ENCODE results near the gene NFIC.
"Not testable (repeated sequence)": the region's sequence is repeated elsewhere in the genome, so short reads cannot be mapped to it uniquely, and the experiment has no call there.

Gene NFIC

GRCh38 chr19:3411636-3412035 is 45.3 kb downstream of the NFIC start:
- DNase-seq (ENCODE audit: extremely low spot score, insufficient read length, low read depth), result no peak
- FAIRE-seq, result no peak

GRCh38 chr19:3412066-3412465 is 45.7 kb downstream of the NFIC start:
- DNase-seq (ENCODE audit: extremely low spot score, insufficient read length, low read depth) (no peak), FAIRE-seq (no peak)

- DNase-seq (ENCODE audit: extremely low spot score, insufficient read length, low read depth) (no peak), FAIRE-seq (no peak)
Observed at GRCh38 chr19:3413796-3414327, 47.5 kb downstream of the NFIC start.

- FAIRE-seq, result no peak
Observed at GRCh38 chr19:3415695-3416094, 49.3 kb downstream of the NFIC start.

GRCh38 chr19:3420244-3420755 is 53.9 kb downstream of the NFIC start:
- FAIRE-seq (no peak), DNase-seq (ENCODE audit: extremely low spot score, insufficient read length, low read depth) (no peak)

More at GRCh38 chr19:3415695-3416094, 49.3 kb downstream of the NFIC start:
- no peak for DNase-seq (ENCODE audit: extremely low spot score, insufficient read length, low read depth)

GRCh38 chr19:3420909-3421619 is 54.7 kb downstream of the NFIC start:
- FAIRE-seq, result no peak
- no peak for DNase-seq (ENCODE audit: extremely low spot score, insufficient read length, low read depth)

- not testable (repeated sequence) for DNase-seq (ENCODE audit: extremely low spot score, insufficient read length, low read depth); FAIRE-seq
Observed at GRCh38 chr19:3421656-3422055, 55.3 kb downstream of the NFIC start.

- DNase-seq (ENCODE audit: extremely low spot score, insufficient read length, low read depth) (no peak), FAIRE-seq (no peak)
Observed at GRCh38 chr19:3423183-3423829, 56.9 kb downstream of the NFIC start.

GRCh38 chr19:3426433-3426832 is 60.0 kb downstream of the NFIC start:
- no peak for DNase-seq (ENCODE audit: extremely low spot score, insufficient read length, low read depth)
- no peak for FAIRE-seq

- not testable (repeated sequence) for DNase-seq (ENCODE audit: extremely low spot score, insufficient read length, low read depth); FAIRE-seq
Observed at GRCh38 chr19:3430366-3430680, 63.9 kb downstream of the NFIC start.

- DNase-seq (ENCODE audit: extremely low spot score, insufficient read length, low read depth) (no peak), FAIRE-seq (no peak)
Observed at GRCh38 chr19:3431760-3432397, 65.5 kb downstream of the NFIC start.

- no peak for FAIRE-seq
- DNase-seq (ENCODE audit: extremely low spot score, insufficient read length, low read depth), result no peak
Observed at GRCh38 chr19:3433313-3433712, 66.9 kb downstream of the NFIC start.

- FAIRE-seq (peak; percentile 12), DNase-seq (ENCODE audit: extremely low spot score, insufficient read length, low read depth) (no peak)
Observed at GRCh38 chr19:3433805-3434540, 67.6 kb downstream of the NFIC start.

GRCh38 chr19:3434630-3435553 is 68.5 kb downstream of the NFIC start:
- FAIRE-seq (peak; percentile 97), DNase-seq (ENCODE audit: extremely low spot score, insufficient read length, low read depth) (peak; percentile 98)

GRCh38 chr19:3440082-3440481 is 73.7 kb downstream of the NFIC start:
- DNase-seq (ENCODE audit: extremely low spot score, insufficient read length, low read depth) (peak; percentile 47), FAIRE-seq (peak; percentile 68)

- DNase-seq (ENCODE audit: extremely low spot score, insufficient read length, low read depth) (no peak), FAIRE-seq (no peak)
Observed at GRCh38 chr19:3441089-3441985, 75.0 kb downstream of the NFIC start.

- no peak for FAIRE-seq
Observed at GRCh38 chr19:3441986-3442329, 75.6 kb downstream of the NFIC start.

GRCh38 chr19:3442487-3443071 is 76.2 kb downstream of the NFIC start:
- DNase-seq (ENCODE audit: extremely low spot score, insufficient read length, low read depth) (no peak), FAIRE-seq (no peak)

More at GRCh38 chr19:3441986-3442329, 75.6 kb downstream of the NFIC start:
- no peak for DNase-seq (ENCODE audit: extremely low spot score, insufficient read length, low read depth)

All from GM18507 (cell line).